GM18517 (cell line): ENCODE results near the gene OVCH1.
A peak's percentile ranks its signal among the peaks of the same experiment; 100 is the strongest.

ENCODE experiments used
- ATAC-seq: cut with Tn5 transposase; IDR thresholded peaks from one replicate; pipeline ENCODE4 v1.9.1; 2021; ENCODE audit warnings: mild to moderate bottlenecking, moderate library complexity; ENCODE audit not compliant: unreplicated experiment

OVCH1 gene

GRCh38 chr12:29497588-29497987 lies at the start of gene OVCH1:
Gene OVCH1, minus strand, starts transcription at chr12:29497686. Its CDS starts 0 bp downstream, at chr12:29497686.
- no peak for ATAC-seq

DNA sequence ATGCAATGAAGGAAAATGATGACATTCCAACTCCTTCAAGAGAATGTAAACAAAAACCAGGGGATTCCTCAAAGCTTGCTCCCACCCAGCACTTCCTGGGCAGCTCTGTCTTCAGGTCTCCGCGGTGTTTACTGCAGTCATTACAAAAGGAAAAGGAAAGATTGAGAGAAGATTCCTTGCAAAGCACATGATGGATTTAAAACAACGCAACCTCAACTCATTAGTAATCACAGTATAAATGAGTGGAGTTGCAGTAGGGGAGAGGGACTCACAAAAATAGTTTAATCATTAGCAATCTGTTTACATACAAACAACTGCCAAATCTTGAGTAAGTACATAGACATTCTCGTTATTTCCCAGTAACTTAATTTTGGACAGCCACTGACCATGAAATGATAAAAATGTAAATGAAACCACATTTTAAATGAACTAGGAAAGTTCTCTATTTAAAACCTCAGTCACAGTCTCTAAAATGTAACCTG lies 49.7 kb upstream of the OVCH1 start:
- no peak for ATAC-seq

DNA sequence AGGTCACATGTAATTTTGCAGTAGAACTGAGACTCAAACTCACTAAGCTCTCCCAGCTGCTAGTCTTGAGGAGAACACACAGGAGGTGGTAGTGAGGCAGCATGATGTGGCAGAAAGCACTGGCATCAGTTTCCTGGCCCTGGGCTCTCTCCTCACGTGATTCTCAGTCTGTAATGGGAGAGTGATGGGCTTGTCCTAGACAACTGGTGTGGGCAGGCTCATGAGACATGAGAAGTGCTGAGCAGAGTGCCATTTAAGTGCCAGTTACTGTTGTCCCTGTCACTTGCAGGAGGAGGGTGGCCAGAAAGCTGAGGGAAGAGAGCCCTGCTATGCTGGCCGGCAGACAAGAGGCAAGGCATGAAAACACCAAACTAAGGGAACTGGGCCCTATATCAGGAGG lies 48.5 kb upstream of the OVCH1 start:
- ATAC-seq, result no peak

DNA sequence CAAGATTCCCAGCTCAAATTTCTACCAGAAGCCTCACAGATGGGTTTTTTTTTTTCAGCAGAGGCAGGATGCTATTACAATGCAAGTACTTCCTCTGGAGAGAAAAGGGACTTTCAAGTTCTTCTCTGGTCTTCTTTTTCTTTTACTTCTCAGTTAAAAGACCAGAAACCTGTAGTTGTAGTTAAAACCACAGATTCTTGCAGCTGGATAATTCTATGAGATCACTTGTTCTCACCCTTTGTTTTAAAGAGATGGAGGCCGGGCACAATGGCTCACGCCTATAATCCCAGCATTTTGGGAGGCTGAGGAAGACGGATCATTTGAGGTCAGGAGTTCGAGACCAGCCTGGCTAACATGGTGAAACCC lies 47.6 kb upstream of the OVCH1 start:
- peak; percentile 83 for ATAC-seq

DNA sequence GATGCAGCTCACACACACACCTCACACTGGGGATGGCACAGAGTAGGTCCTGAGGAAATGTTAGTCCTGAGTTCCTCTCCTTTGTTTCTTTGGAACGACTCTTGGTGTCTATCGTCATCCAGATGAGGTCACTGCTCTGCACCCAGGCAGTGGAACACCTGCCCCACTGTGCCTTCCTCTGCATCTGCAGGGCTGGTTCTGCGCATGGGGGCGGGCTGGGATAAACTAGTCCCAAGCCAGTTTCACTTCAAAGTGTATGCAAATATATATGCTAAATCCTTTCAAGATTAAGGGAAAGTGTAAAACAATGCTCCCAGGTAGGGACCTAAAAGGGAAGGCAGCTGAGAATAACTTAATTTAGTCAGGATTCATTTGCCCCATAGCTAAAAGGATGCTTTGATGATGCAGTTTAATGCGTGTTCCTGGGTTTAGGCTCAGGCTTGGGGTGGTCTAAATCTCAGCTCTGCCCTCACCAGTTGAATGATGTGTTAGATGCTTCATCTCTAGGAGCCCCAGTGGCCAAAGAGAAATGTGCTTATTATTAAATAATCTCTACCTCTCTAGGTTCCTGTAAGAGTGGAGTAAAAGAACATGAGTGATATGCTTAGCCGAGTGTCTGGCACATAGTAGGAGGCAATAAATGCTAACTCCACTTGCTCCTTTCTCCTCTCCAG lies 47.1 kb upstream of the OVCH1 start:
- peak; percentile 11 for ATAC-seq

DNA sequence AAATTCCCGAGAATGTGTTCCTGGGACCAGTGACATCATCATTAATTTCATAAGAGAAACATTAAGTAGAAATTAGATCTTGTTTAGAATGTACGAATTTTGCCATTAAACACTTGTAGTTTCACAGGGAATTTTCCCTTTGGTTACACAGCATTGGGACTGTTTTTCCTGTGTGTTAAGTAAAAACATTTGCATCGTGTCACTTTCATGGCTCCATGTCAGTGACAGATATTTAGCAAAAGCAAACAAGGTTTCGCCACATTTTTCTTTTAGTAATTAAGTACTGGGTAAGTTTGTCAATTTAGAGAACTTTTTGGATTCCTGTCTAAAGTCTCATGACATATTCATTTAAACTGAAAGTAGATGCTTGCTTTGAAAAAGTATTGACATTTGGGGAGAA lies 45.5 kb upstream of the OVCH1 start:
- no peak for ATAC-seq

DNA sequence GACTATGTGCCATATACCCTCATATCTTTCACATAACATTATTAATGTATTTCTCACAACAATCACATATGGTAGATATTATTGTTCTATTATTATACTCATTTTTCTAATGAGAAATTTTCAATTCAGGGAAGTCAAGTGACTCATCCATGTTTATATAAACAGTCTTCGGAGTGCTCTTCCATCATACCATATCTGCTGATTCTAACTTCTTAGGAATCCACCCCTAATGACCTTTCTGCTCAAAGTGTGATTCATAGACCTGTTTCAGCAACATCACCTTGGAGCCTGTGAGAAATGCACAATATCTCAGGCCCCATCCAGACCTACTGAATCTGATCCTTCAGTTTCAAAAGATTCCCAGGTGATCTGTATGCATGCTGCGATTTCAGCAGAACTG lies 39.8 kb upstream of the OVCH1 start:
- ATAC-seq, result no peak

DNA sequence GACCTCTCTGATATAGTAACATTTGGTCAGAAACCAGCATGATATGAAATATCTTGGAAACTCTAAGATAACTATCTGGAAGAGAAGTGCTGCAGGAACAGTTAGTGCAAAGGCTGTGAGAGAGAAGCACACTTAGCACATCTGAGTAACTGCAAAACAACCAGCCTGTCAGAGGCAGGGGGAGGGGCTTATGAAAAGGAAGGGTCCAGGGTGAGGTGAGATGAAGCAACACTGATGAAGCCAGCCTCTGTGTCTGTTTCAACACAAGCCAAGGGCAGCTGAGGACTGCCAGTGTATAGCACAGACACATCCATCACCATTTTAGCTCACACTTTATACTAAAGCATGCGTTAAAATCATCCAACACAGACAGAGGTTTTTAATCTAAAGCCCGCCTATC lies 37.4 kb upstream of the OVCH1 start:
- no peak for ATAC-seq

- ATAC-seq, result no peak
These were observed 36.5 kb upstream of the OVCH1 start for GRCh38 chr12:29533815-29534489.

GRCh38 chr12:29531471-29531870 lies 34.0 kb upstream of the OVCH1 start:
- no peak for ATAC-seq

- no peak for ATAC-seq
These were observed 33.0 kb upstream of the OVCH1 start for GRCh38 chr12:29530436-29530835.

GRCh38 chr12:29528161-29528560 lies 30.7 kb upstream of the OVCH1 start:
- no peak for ATAC-seq

DNA sequence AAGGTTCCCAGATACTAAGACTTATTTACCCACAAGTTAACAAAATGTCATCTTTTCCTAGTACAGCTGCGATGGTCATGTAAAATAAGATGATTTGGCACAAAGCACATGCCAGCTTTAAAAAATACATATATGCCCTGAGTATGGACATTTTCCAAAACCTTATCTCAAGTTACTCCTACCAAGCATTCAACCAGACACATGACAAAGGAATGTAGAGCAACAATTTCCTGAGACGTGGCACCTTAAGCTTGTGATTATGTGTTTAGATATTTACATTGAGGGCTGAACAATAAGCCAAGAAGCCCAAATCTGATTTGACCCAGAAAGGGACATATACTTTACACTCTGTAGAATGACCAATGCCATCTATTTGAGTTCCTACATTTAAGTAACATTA lies 24.5 kb upstream of the OVCH1 start:
- ATAC-seq, result no peak

GRCh38 chr12:29519585-29520182 lies 22.2 kb upstream of the OVCH1 start:
- no peak for ATAC-seq

DNA sequence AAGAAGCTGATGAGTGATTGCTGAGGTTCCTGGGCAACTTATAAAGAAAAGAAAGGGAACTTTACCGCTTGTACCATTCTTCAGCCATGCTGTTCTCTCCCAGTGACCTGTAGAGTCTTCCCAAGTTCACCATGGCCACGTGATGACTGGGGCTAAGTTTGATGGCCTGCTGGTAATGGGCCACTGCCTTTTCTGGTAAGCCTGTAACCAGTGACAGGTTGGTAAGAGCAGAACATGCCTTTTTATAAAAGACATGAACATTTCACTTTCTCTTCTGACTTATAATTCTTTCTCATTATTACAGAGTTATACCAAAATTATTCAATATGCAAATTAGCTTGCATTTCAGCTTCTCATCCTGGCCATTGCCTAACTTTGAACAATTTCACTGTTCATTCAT lies 20.9 kb upstream of the OVCH1 start:
- ATAC-seq, result no peak

GRCh38 chr12:29517264-29517663 lies 19.8 kb upstream of the OVCH1 start:
- no peak for ATAC-seq

DNA sequence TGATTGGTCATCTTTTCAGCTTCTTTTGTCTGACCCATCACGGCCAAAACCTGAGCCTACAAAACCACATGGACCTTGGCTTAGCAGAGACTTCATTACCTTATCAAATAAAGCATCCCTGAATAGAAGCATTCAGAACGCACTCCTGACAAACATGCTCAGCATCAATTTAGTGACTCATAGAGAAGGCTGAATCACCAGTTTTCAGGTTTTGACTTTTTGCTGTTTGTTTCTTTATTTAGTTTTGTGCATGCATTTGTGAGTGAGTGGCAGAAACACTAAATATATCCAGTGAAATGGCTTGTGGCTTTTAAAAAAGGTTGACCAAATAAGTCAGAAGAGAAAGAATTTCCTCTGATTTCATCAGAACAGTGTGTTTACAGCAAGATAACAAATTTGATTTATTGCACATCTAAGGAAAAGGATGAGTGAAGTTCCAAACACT lies 19.0 kb upstream of the OVCH1 start:
- no peak for ATAC-seq

DNA sequence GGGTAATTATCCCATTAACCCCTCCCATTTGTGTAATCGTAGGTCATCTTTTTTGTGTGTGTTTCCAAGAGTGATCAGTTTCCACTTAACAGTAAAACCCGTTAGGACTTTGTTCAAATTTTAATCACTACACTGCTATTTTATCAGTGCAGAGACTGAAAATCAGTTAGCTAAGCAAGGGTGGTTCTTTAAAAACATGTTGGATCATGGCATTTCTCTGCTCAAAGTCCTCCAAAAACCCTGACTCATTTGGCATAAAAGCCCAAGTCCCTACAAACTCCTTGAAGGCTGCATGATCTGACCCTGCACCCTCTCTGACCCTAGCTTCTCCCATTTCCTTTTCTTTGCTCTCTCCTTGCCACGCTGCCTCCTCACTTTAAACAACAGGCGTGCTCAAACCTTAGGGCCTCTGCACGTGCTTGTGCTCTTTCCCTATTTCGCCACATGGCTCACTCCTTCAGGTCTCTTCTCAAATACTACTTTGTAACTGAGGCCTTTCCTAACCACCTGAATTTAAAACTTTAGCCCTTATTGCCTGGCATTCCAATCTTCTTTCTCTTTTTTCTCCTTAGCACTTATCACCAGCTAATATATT lies 13.2 kb upstream of the OVCH1 start:
- ATAC-seq, result no peak

DNA sequence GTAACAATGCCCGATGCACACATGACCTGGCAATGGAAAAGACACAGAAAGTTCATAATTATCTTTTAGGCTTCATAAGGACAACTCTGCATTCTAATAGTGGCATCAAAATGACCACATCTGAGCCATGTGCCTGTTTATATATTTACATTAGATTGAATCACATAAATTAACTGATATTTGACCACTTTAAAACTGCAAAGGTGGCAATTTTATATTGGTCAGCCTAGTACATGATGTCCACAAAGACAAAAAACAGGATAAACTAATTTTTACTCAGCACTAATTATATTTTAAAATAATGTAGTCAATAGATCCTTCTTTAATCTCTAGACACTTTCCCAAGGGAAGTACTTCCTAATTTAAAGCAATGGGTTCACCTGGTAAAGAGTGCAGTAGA lies 12.0 kb upstream of the OVCH1 start:
- ATAC-seq, result no peak

- ATAC-seq, result no peak
These were observed 11.5 kb upstream of the OVCH1 start for GRCh38 chr12:29508949-29509348.

DNA sequence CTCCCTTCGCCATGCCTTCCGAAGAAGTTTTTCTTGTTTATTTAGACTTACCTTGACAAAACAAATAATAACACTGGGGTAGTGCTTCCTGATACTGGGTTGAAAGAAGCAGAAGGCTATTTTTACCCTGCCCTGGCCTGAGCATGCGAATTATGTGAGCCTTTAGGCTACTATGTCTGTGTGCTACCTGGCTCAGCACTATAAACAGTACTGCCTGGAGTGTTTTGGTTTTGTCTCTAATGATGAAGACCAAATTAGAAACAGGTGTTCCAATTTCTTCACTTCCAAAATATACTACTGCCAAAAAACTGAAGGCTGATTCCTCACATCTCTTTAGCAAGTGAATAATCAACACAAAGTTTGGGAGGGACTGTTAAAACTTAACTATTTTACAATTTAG lies 7.6 kb upstream of the OVCH1 start:
- ATAC-seq, result no peak

GRCh38 chr12:29503283-29503682 lies 5.8 kb upstream of the OVCH1 start:
- no peak for ATAC-seq
